Esophagus (tissue), 2 donors: ENCODE results near the gene CYB561D1. TPM values are rescaled to one million over a fixed set of nuclear protein-coding genes. Genes with fewer than 3 reads are reported as not detected.

Experiments
- H3K27ac ChIP-seq, 2 donors: one replicate each; pipeline ENCODE4 v1.5.1; 2013; ENCODE audit warnings: low read depth in 2 of 2, mild to moderate bottlenecking in 2 of 2, inconsistent platforms in 1 of 2, low read length in 1 of 2, moderate library complexity in 1 of 2
- H3K27me3 ChIP-seq, 2 donors: one replicate each; pipeline ENCODE4 v1.6.1; 2013; ENCODE audit warnings: low read length in 2 of 2, control low read depth in 1 of 2, mild to moderate bottlenecking in 1 of 2; ENCODE audit not compliant: insufficient read depth in 2 of 2, control insufficient read depth in 1 of 2
- H3K36me3 ChIP-seq, 2 donors: one replicate each; pipeline ENCODE4 v1.6.1; 2013; ENCODE audit warnings: low read length in 1 of 2; ENCODE audit not compliant: control insufficient read depth in 2 of 2, insufficient read depth in 2 of 2
- H3K4me1 ChIP-seq, 2 donors: one replicate each; pipeline ENCODE4 v1.6.1; 2013; ENCODE audit warnings: low read length in 1 of 2; ENCODE audit not compliant: control insufficient read depth in 2 of 2, insufficient read depth in 2 of 2
- H3K4me3 ChIP-seq, 2 donors: one replicate each; pipeline ENCODE4 v1.5.1; 2013; ENCODE audit warnings: low read length in 2 of 2, mild to moderate bottlenecking in 2 of 2, low read depth in 1 of 2, moderate library complexity in 1 of 2
- H3K9me3 ChIP-seq, 2 donors: one replicate each; pipeline ENCODE4 v1.6.1; 2013; ENCODE audit warnings: mild to moderate bottlenecking in 2 of 2, low read depth in 1 of 2, low read length in 1 of 2, moderate library complexity in 1 of 2; ENCODE audit not compliant: control insufficient read depth in 2 of 2, insufficient read depth in 1 of 2
- WGBS, 2 donors: extraction: QIAGEN DNeasy Blood & Tissue Kit; methylation state at CpG; one replicate each; pipeline ENCODE4 v1.1.7; 2013; 5-methylcytosine and 5-hydroxymethylcytosine counted together
- polyA plus RNA-seq, 2 donors: library from polyadenylated mRNA; stranded (reverse); fragments of 200-250 nt; gene quantifications; one replicate each; pipeline ENCODE4 v1.2.3, GENCODE V29; 2013
- donor health status: healthy with polysubstance abuse.
- donor health status: Bipolar disorder and iron deficiency.

CYB561D1 gene
- polyA plus RNA-seq, 2 donors: 3.7 to 4.8 TPM

- Histone ChIP-seq H3K36me3 (no peaks in the 10 kb centered on the region), H3K4me3 (no peak overlapping the region), H3K27ac (no peak overlapping the region), H3K27me3 (no peaks in the 10 kb centered on the region), H3K9me3 (no peaks in the 10 kb centered on the region), H3K4me1 (no peaks in the 10 kb centered on the region)
- WGBS, 2 donors: 85 to 87% methylated on average over 7 of the region's 7 CpGs
Measured at GRCh38 chr1:109522026-109522425, 28.1 kb downstream of the CYB561D1 start.

GRCh38 chr1:109523706-109524105 lies 29.8 kb downstream of the CYB561D1 start:
- Histone ChIP-seq H3K27ac (no peak overlapping the region), H3K9me3 (no peaks in the 10 kb centered on the region), H3K27me3 (no peaks in the 10 kb centered on the region), H3K36me3 (no peaks in the 10 kb centered on the region), H3K4me1 (no peaks in the 10 kb centered on the region), H3K4me3 (no peak overlapping the region)
- 81 to 85% methylated on average over 2 of the region's 2 CpGs for WGBS, 2 donors

- H3K27me3 ChIP-seq: no peaks in the 10 kb centered on the region
- H3K4me3 ChIP-seq: no peak overlapping the region
- no peaks in the 10 kb centered on the region for H3K36me3 ChIP-seq
- no peak overlapping the region for H3K27ac ChIP-seq
- H3K9me3 ChIP-seq: no peaks in the 10 kb centered on the region
- WGBS, 2 donors: 77 to 80% methylated on average over 14 of the region's 14 CpGs
- H3K4me1 ChIP-seq: peaks cover 0 to 3% of the 10 kb centered on the region in 2 donors
Measured at GRCh38 chr1:109527098-109527811, 33.4 kb downstream of the CYB561D1 start.

GRCh38 chr1:109527846-109528695 lies 34.2 kb downstream of the CYB561D1 start:
- H3K27me3 ChIP-seq: no peaks in the 10 kb centered on the region
- H3K36me3 ChIP-seq: no peaks in the 10 kb centered on the region
- H3K27ac ChIP-seq: no peak overlapping the region
- 83 to 86% methylated on average over 9 of the region's 9 CpGs for WGBS, 2 donors
- no peaks in the 10 kb centered on the region for H3K9me3 ChIP-seq
- peaks cover 0 to 5% of the 10 kb centered on the region in 2 donors for H3K4me1 ChIP-seq
- no peak overlapping the region for H3K4me3 ChIP-seq

- no peak overlapping the region for H3K27ac ChIP-seq
- H3K9me3 ChIP-seq: no peaks in the 10 kb centered on the region
- H3K4me3 ChIP-seq: no peak overlapping the region
Measured at GRCh38 chr1:109528712-109529111, 34.8 kb downstream of the CYB561D1 start.

GRCh38 chr1:109529881-109530456 lies 36.1 kb downstream of the CYB561D1 start:
- Histone ChIP-seq H3K9me3 (no peaks in the 10 kb centered on the region), H3K27ac (no peak overlapping the region), H3K36me3 (no peaks in the 10 kb centered on the region), H3K4me1 (peaks cover 0 to 5% of the 10 kb centered on the region in 2 donors), H3K4me3 (no peak overlapping the region), H3K27me3 (no peaks in the 10 kb centered on the region)
- 69 to 71% methylated on average over 8 of the region's 8 CpGs for WGBS, 2 donors

More at GRCh38 chr1:109528712-109529111, 34.8 kb downstream of the CYB561D1 start:
- peaks cover 0 to 5% of the 10 kb centered on the region in 2 donors for H3K4me1 ChIP-seq
- WGBS, 2 donors: 91 to 96% methylated on average over 3 of the region's 3 CpGs
- no peaks in the 10 kb centered on the region for H3K27me3 ChIP-seq
- H3K36me3 ChIP-seq: no peaks in the 10 kb centered on the region

GRCh38 chr1:109530457-109531087 lies 36.7 kb downstream of the CYB561D1 start:
- no peak overlapping the region for H3K27ac ChIP-seq
- H3K4me3 ChIP-seq: no peak overlapping the region
- H3K9me3 ChIP-seq: no peaks in the 10 kb centered on the region
- no peaks in the 10 kb centered on the region for H3K27me3 ChIP-seq
- no peaks in the 10 kb centered on the region for H3K36me3 ChIP-seq
- WGBS, 2 donors: 79 to 85% methylated on average over 13 of the region's 13 CpGs
- peaks cover 0 to 5% of the 10 kb centered on the region in 2 donors for H3K4me1 ChIP-seq

- Histone ChIP-seq H3K4me3 (no peak overlapping the region), H3K4me1 (peaks cover 0 to 5% of the 10 kb centered on the region in 2 donors), H3K27ac (no peak overlapping the region), H3K27me3 (no peaks in the 10 kb centered on the region), H3K36me3 (no peaks in the 10 kb centered on the region), H3K9me3 (no peaks in the 10 kb centered on the region)
- 76 to 80% methylated on average over 4 of the region's 4 CpGs for WGBS, 2 donors
Measured at GRCh38 chr1:109531380-109531779, 37.5 kb downstream of the CYB561D1 start.

- H3K27me3 ChIP-seq: no peaks in the 10 kb centered on the region
- no peaks in the 10 kb centered on the region for H3K36me3 ChIP-seq
- H3K27ac ChIP-seq: no peak overlapping the region
- H3K4me3 ChIP-seq: no peak overlapping the region
- 48 to 49% methylated on average over 16 of the region's 16 CpGs for WGBS, 2 donors
- no peaks in the 10 kb centered on the region for H3K9me3 ChIP-seq
- H3K4me1 ChIP-seq: peaks cover 0 to 5% of the 10 kb centered on the region in 2 donors
Measured at GRCh38 chr1:109531826-109532364, 38.0 kb downstream of the CYB561D1 start.
